Testis (tissue), 3 donors: Measurements from ENCODE around the gene ARFIP1. TPM values are rescaled to one million over a fixed set of nuclear protein-coding genes. Genes with fewer than 3 reads are reported as not detected.

ENCODE experiments used
- DNase-seq: peaks from one replicate; pipeline ENCODE4 v3.0.0-alpha.2; 2019
- H3K27ac ChIP-seq, 2 donors: fragments of 200-600 bp; sonication (generic); one replicate each; pipeline ENCODE4 v1.5.1; 2019
- H3K27me3 ChIP-seq: fragments of 200-600 bp; sonication (generic); one replicate; pipeline ENCODE4 v1.5.1; 2019
- H3K36me3 ChIP-seq: fragments of 200-600 bp; sonication (generic); one replicate; pipeline ENCODE4 v1.5.1; 2017; ENCODE audit warnings: low read depth; ENCODE audit errors: missing control alignments
- H3K4me1 ChIP-seq: fragments of 200-600 bp; sonication (generic); one replicate; pipeline ENCODE4 v1.5.1; 2019
- H3K4me3 ChIP-seq, 2 donors: fragments of 200-600 bp; sonication (generic); one replicate each; pipeline ENCODE4 v1.5.1; 2017 to 2019
- H3K9me3 ChIP-seq: fragments of 200-600 bp; sonication (generic); one replicate; pipeline ENCODE4 v1.5.1; 2017
- CTCF ChIP-seq, 3 experiments: fragments of 450-650 bp in 2 of 3; fragments of 200-600 bp in 1 of 3; sonication (generic) in 1 of 3; IDR thresholded peaks; one replicate each; pipeline ENCODE4 v1.5.1; 2016 to 2019; ENCODE audit warnings: antibody characterized with exemption in 3 of 3, mild to moderate bottlenecking in 2 of 3, moderate library complexity in 1 of 3
- POLR2A ChIP-seq: fragments of 450-650 bp; IDR thresholded peaks from one replicate; pipeline ENCODE4 v1.6.1; 2017; ENCODE audit warnings: antibody characterized with exemption, mild to moderate bottlenecking, moderate library complexity
- whole genome bisulfite sequencing, 2 donors: methylation state at CpG; one replicate each; pipeline ENCODE4 v1.1.5; 2018; 5-methylcytosine and 5-hydroxymethylcytosine counted together
- intact Hi-C: fragments of 100-400 bp; cut with DNase I; formaldehyde crosslinking; loops from one replicate; pipeline ENCODE4 v1.15.1; 2023; ENCODE audit warnings: low total_unique reads
- polyA plus RNA-seq: library from polyadenylated mRNA; stranded (reverse); fragments of 350-450 nt; fragmentation: Illumina TruSeq; extraction: RNeasy Lipid Tissue Mini Kit (QIAGEN cat#74804); gene quantifications from one replicate; pipeline ENCODE4 v1.2.3, GENCODE V29; 2014; ENCODE audit warnings: low read depth, low replicate concordance; ENCODE audit not compliant: insufficient read depth
- total RNA-seq, 2 donors: library from RNA; depleted of rRNA; stranded (reverse); fragments of >200 nt; gene quantifications; one replicate each; pipeline ENCODE4 v1.2.3, GENCODE V29; 2016

The ARFIP1 gene
- total and polyA plus RNA-seq, 3 donors from 2014 or later, result 22.3 to 37.0 (median 31.7) TPM

GRCh38 chr4:152910521-152910920, 130.8 kb downstream of the ARFIP1 start:
- Histone ChIP-seq H3K36me3 (no peaks in the 10 kb centered on the region), H3K27ac (no peak overlapping the region), H3K27me3 (no peaks in the 10 kb centered on the region), H3K4me3 (no peak overlapping the region), H3K9me3 (no peaks in the 10 kb centered on the region), H3K4me1 (no peaks in the 10 kb centered on the region)
- 75 to 96% methylated on average over 3 of the region's 3 CpGs for WGBS, 2 donors
- no peak for DNase-seq
- TF ChIP-seq POLR2A (no peak), CTCF (IDR thresholded peaks at IDR 0.05) (no peak)
- intact Hi-C loops, result no loop called here

DNA sequence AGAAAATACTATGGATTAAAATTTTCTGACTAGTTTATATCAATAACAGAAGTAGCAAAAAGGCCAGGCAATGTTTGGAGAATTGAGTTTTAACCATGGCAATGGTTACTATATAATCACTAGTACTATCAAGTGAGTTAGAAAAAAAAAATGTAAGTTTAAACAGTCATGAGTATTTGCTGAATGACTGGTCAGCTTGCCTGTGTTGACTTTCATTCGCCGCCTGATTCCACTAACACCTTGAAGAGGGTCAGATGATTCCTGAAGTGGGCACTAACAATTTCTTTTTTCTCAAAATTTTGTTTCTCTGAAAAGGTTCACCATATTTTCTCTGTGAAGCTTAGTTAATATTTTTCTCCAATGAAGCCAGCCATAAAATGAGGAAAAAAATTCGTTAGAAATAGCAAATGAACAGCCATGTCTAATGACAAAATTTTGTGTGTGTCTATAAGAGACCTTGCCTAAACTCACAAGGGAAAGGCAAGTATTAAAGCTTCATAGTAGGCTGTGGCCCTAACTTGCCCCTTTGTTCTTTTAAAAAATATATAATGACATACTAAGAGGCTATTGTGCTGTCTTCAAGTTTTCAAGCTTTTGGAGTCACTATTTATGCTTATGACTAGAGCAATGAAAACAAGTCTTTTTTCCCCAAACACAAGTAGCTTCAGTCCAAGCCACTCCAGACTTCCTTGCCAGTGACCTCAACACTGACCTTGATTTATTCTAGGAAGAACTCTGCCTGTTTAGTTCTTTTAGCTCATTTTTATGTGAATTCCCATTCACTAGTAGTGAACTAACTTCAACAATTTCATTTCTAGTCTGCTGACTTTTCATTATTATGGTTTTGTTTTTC, 138.0 kb downstream of the ARFIP1 start:
- no peak overlapping the region for H3K27ac ChIP-seq

DNA sequence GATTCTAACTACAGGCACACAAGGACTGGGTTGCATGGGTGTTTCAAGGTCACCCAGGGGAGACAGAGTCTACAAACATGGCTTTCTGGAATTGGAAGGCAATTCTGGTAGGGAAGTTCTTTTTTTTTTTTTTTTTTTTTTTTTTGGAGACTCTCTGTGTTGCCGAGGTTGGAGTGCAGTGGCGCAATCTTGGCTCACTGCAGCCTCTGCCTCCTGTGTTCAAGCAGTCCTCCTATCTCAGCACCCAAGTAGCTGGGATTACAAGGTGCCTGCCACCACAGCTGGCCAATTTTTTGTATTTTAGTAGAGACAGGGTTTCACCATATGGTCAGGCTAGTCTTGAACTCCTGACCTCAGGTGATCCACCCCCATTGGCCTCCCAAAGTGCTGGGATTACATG, 140.1 kb downstream of the ARFIP1 start:
- TF ChIP-seq POLR2A (no peak), CTCF (IDR thresholded peaks at IDR 0.05) (no peak)
- 98 to 100% methylated on average over 2 of the region's 2 CpGs for WGBS, 2 donors
- intact Hi-C loops, result no loop called here

More for the DNA sequence above, 138.0 kb downstream of the ARFIP1 start:
- intact Hi-C loops, result no loop called here
- H3K4me1 ChIP-seq, result no peaks in the 10 kb centered on the region
- no peaks in the 10 kb centered on the region for H3K27me3 ChIP-seq
- H3K36me3 ChIP-seq, result no peaks in the 10 kb centered on the region
- 91 to 94% methylated on average over 3 of the region's 3 CpGs for WGBS, 2 donors
- no peaks in the 10 kb centered on the region for H3K9me3 ChIP-seq
- TF ChIP-seq CTCF (IDR thresholded peaks at IDR 0.05), result no peak
- TF ChIP-seq POLR2A, result no peak
- no peak for DNase-seq
- no peak overlapping the region for H3K4me3 ChIP-seq

GRCh38 chr4:152920768-152921167, 141.0 kb downstream of the ARFIP1 start:
- H3K27me3 ChIP-seq, result no peaks in the 10 kb centered on the region
- H3K9me3 ChIP-seq, result no peaks in the 10 kb centered on the region
- DNase-seq, result no peak
- no peak for TF ChIP-seq POLR2A
- TF ChIP-seq CTCF (IDR thresholded peaks at IDR 0.05), result no peak
- no peak overlapping the region for H3K4me3 ChIP-seq
- intact Hi-C loops, result no loop called here
- H3K4me1 ChIP-seq, result no peaks in the 10 kb centered on the region
- WGBS, 2 donors, result 47 to 68% methylated on average over 1 of the region's 1 CpG
- H3K27ac ChIP-seq, result no peak overlapping the region
- no peaks in the 10 kb centered on the region for H3K36me3 ChIP-seq

More for the DNA sequence above, 140.1 kb downstream of the ARFIP1 start:
- H3K4me3 ChIP-seq, result no peak overlapping the region
- H3K27ac ChIP-seq, result no peak overlapping the region
- no peaks in the 10 kb centered on the region for H3K36me3 ChIP-seq
- no peak for DNase-seq
- no peaks in the 10 kb centered on the region for H3K4me1 ChIP-seq
- H3K27me3 ChIP-seq, result no peaks in the 10 kb centered on the region
- H3K9me3 ChIP-seq, result no peaks in the 10 kb centered on the region

- intact Hi-C loops, result no loop called here
- Histone ChIP-seq H3K27me3 (no peaks in the 10 kb centered on the region), H3K4me3 (no peak overlapping the region), H3K27ac (no peak overlapping the region), H3K9me3 (no peaks in the 10 kb centered on the region), H3K36me3 (no peaks in the 10 kb centered on the region), H3K4me1 (no peaks in the 10 kb centered on the region)
- no peak for DNase-seq
- no peak for TF ChIP-seq POLR2A
These were observed 141.5 kb downstream of the ARFIP1 start for GRCh38 chr4:152921284-152921683.
